Ishikawa (cell line): ENCODE data around the gene FRMPD2.

Source experiments
- CEBPB ChIP-seq: IDR thresholded peaks from 2 replicates; pipeline ENCODE4 v1.6.1; 2012
- CREB1 ChIP-seq: IDR thresholded peaks from 2 replicates; pipeline ENCODE4 v1.6.1; 2012; ENCODE audit warnings: low read depth
- EGR1 ChIP-seq: IDR thresholded peaks from 2 replicates; pipeline ENCODE4 v1.6.1; 2012
- EP300 ChIP-seq: IDR thresholded peaks from 2 replicates; pipeline ENCODE4 v1.6.1; 2012; ENCODE audit warnings: borderline replicate concordance
- FOXM1 ChIP-seq: IDR thresholded peaks from 2 replicates; pipeline ENCODE4 v1.6.1; 2012; ENCODE audit warnings: low read depth, borderline replicate concordance
- RAD21 ChIP-seq: IDR thresholded peaks from 2 replicates; pipeline ENCODE4 v1.6.1; 2012; ENCODE audit warnings: low read depth
- TAF1 ChIP-seq: IDR thresholded peaks from 2 replicates; pipeline ENCODE4 v1.6.1; 2012; ENCODE audit warnings: low read depth, mild to moderate bottlenecking
- TCF12 ChIP-seq: IDR thresholded peaks from 2 replicates; pipeline ENCODE4 v1.6.1; 2012; ENCODE audit warnings: low read depth
- YY1 ChIP-seq: IDR thresholded peaks from 2 replicates; pipeline ENCODE4 v1.6.1; 2012; ENCODE audit warnings: low read depth
- ZBTB7A ChIP-seq: IDR thresholded peaks from 2 replicates; pipeline ENCODE4 v1.6.1; 2012; ENCODE audit warnings: low read depth
- TF ChIP-seq, protein P1 (sequence below): IDR thresholded peaks from 2 replicates; pipeline ENCODE4 v1.6.1; 2012
- TF ChIP-seq, protein P2 (sequence below): IDR thresholded peaks from 2 replicates; pipeline ENCODE4 v1.6.1; 2012; ENCODE audit warnings: low read depth, mild to moderate bottlenecking
- TF ChIP-seq, protein P3 (sequence below): IDR thresholded peaks from 2 replicates; pipeline ENCODE4 v1.6.1; 2012

DNA sequence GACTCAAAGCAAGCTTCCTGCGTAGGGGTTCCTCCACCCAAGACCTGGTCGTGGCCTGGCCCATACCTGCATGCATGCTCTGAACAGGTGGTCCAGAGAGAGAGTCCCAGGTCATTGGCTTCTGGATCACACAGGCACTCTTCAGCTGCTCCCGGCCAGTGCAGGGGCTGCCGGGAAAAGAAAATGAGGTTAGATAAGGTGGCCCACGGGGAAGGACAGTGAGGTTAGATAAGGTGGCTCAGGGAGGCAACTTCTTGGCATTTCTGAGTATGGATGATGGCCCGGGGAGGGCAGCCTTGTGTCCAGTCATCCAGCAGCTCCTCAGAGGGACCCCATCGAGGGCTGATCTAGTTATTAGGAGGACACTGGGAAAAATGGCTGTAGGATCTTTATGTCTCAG, 87.4 kb downstream of the FRMPD2 start:
- TF ChIP-seq RAD21, result no peak
- no peak for TF ChIP-seq TAF1
- no peak for TF ChIP-seq CREB1
- no peak for TF ChIP-seq FOXM1
- no peak for TF ChIP-seq EP300
- TF ChIP-seq, protein P1, sequence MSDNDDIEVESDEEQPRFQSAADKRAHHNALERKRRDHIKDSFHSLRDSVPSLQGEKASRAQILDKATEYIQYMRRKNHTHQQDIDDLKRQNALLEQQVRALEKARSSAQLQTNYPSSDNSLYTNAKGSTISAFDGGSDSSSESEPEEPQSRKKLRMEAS, result no peak
- TF ChIP-seq TCF12, result no peak
- TF ChIP-seq ZBTB7A, result no peak
- TF ChIP-seq YY1, result no peak
- no peak for TF ChIP-seq CEBPB
- TF ChIP-seq, protein P2, sequence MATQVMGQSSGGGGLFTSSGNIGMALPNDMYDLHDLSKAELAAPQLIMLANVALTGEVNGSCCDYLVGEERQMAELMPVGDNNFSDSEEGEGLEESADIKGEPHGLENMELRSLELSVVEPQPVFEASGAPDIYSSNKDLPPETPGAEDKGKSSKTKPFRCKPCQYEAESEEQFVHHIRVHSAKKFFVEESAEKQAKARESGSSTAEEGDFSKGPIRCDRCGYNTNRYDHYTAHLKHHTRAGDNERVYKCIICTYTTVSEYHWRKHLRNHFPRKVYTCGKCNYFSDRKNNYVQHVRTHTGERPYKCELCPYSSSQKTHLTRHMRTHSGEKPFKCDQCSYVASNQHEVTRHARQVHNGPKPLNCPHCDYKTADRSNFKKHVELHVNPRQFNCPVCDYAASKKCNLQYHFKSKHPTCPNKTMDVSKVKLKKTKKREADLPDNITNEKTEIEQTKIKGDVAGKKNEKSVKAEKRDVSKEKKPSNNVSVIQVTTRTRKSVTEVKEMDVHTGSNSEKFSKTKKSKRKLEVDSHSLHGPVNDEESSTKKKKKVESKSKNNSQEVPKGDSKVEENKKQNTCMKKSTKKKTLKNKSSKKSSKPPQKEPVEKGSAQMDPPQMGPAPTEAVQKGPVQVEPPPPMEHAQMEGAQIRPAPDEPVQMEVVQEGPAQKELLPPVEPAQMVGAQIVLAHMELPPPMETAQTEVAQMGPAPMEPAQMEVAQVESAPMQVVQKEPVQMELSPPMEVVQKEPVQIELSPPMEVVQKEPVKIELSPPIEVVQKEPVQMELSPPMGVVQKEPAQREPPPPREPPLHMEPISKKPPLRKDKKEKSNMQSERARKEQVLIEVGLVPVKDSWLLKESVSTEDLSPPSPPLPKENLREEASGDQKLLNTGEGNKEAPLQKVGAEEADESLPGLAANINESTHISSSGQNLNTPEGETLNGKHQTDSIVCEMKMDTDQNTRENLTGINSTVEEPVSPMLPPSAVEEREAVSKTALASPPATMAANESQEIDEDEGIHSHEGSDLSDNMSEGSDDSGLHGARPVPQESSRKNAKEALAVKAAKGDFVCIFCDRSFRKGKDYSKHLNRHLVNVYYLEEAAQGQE, result no peak
- TF ChIP-seq, protein P3, sequence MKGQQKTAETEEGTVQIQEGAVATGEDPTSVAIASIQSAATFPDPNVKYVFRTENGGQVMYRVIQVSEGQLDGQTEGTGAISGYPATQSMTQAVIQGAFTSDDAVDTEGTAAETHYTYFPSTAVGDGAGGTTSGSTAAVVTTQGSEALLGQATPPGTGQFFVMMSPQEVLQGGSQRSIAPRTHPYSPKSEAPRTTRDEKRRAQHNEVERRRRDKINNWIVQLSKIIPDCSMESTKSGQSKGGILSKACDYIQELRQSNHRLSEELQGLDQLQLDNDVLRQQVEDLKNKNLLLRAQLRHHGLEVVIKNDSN, result no peak
- no peak for TF ChIP-seq EGR1
